GM19328 (cell line): ENCODE results near the gene LAMC1.

ENCODE experiments used
- ATAC-seq: cut with Tn5 transposase; IDR thresholded peaks from one replicate; pipeline ENCODE4 v1.9.1; 2021; ENCODE audit warnings: mild to moderate bottlenecking, moderate library complexity; ENCODE audit not compliant: unreplicated experiment

Gene LAMC1

GRCh38 chr1:183180634-183181056 is 157.4 kb downstream of the LAMC1 start:
- ATAC-seq = peak; percentile 60

- no peak for ATAC-seq
Measured at GRCh38 chr1:183185941-183186490, 162.8 kb downstream of the LAMC1 start, which contains the start of gene LAMC2. LAMC2 (plus strand) TSS chr1:183186264; CDS start chr1:183186353, 89 bp downstream.

DNA sequence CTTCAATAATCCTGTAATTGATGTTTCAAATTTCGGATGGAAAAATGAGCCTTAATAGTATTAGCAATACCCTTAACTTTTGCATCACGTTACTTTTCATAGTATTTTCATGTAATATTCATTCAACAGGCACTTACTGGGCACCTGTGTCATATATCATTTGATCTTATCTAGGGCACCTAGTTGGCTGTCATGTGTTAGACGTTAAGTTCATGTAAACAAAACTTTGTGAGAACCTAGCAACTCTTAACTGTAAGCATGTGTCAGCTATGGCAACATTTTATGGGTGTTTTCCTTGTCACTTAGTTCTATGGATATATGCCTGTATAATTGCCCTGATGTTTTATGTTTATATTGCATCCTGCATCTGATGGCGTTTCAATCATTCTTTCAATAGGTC is 163.6 kb downstream of the LAMC1 start:
- no peak for ATAC-seq

- no peak for ATAC-seq
Measured at GRCh38 chr1:183188240-183188639, 165.0 kb downstream of the LAMC1 start.

GRCh38 chr1:183191833-183192232 is 168.6 kb downstream of the LAMC1 start:
- ATAC-seq = no peak

DNA sequence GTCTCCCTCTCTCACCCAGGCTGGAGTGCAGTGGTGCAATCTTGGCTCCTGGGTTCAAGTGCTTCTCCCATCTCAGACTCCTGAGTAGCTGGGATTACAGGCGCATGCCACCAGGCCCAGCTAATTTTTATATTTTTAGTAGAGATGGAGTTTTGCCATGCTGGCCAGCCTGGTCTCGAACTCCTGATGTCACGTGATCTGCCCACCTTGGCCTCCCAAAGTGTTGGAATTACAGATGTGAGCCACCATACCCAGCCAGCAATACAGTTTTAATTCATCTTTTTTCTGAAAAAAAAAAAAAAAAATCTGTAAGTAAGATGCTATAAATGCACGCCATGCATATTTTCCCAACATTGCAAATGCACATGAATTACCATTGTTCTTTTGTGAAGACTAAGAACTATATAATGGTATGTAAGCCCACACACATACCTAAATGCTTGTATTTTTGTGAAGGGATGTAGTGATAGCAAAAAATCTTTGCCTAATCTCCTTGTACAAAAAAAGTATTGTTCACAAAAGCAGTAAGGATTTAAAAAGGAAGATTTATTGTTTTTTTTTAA is 170.8 kb downstream of the LAMC1 start:
- no peak for ATAC-seq

DNA sequence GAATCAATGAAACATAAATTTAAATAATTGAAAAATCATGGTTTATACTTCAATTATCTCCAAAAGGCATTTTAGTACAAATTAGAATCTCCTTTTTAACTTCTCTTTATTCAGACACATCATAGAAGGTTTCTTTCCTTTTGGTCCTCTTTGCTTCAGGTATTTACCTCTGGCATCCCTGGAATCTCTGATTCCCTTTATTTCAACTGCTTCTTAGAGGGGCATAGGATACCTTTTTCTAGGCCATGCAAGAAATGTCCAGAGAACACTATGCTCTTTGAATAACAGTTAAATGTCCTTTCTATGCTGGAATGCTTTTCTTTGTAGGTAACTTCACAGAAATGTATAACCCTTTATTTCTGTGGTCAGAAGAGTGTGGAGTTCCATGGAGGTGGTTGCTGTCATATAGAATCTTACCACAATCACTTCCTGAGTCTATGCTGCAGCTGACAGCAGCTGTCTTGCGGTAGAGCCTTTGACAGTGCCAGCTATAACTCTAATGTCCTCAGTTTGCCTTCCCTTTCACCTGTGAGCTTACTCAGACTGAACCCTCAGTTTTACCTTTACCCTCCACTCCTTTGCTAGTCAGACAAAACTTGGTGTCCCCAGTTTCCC is 171.4 kb downstream of the LAMC1 start:
- peak; percentile 95 for ATAC-seq

GRCh38 chr1:183195142-183195574 is 171.9 kb downstream of the LAMC1 start:
- ATAC-seq = peak; percentile 31
